Stimulated activated CD4-positive, alpha-beta T cell treated with anti-CD3 and anti-CD28 coated beads, Interleukin-2, amount 100 ng/mL, for 4 hours (primary cell): ENCODE results near the gene ARHGEF1.

Experiments used
- DNase-seq: peaks from one replicate; pipeline ENCODE4 v3.0.0-alpha.2; 2020; ENCODE audit warnings: low read depth

Gene ARHGEF1

GRCh38 chr19:41919948-41920712 lies 37.1 kb downstream of the ARHGEF1 start:
- no peak for DNase-seq

- DNase-seq = no peak
Observed at GRCh38 chr19:41920882-41921576, 38.0 kb downstream of the ARHGEF1 start.

- DNase-seq = no peak
Observed at GRCh38 chr19:41921577-41922576, 38.9 kb downstream of the ARHGEF1 start.

GRCh38 chr19:41922585-41922984 lies 39.6 kb downstream of the ARHGEF1 start:
- DNase-seq = no peak

GRCh38 chr19:41923045-41923788 lies 40.2 kb downstream of the ARHGEF1 start:
- no peak for DNase-seq

GRCh38 chr19:41924151-41925145 lies 41.5 kb downstream of the ARHGEF1 start:
- no peak for DNase-seq

GRCh38 chr19:41925208-41926003 lies 42.4 kb downstream of the ARHGEF1 start:
- DNase-seq = no peak

- no peak for DNase-seq
Observed at GRCh38 chr19:41926028-41926762, 43.2 kb downstream of the ARHGEF1 start.

GRCh38 chr19:41926763-41927496 lies 43.9 kb downstream of the ARHGEF1 start:
- no peak for DNase-seq

GRCh38 chr19:41927497-41928192 lies 44.7 kb downstream of the ARHGEF1 start:
- no peak for DNase-seq

- peak; percentile 39 for DNase-seq
Observed at GRCh38 chr19:41928221-41928683, 45.3 kb downstream of the ARHGEF1 start, which contains the start of gene ERFL. ERFL (minus strand) TSS chr19:41928449; CDS start chr19:41912919, 15,530 bp downstream.

- DNase-seq = no peak
Observed at GRCh38 chr19:41928754-41929535, 46.0 kb downstream of the ARHGEF1 start.

GRCh38 chr19:41929536-41930071 lies 46.6 kb downstream of the ARHGEF1 start:
- DNase-seq = no peak

- DNase-seq = no peak
Observed at GRCh38 chr19:41930322-41930722, 47.3 kb downstream of the ARHGEF1 start.

GRCh38 chr19:41930926-41931592 lies 48.1 kb downstream of the ARHGEF1 start:
- no peak for DNase-seq
